Fibroblast of mammary gland (primary cell): ENCODE data around the gene UBE2Q2.
A peak's percentile ranks its signal among the peaks of the same experiment; 100 is the strongest.
"Not testable (repeated sequence)": the region's sequence is repeated elsewhere in the genome, so short reads cannot be mapped to it uniquely, and the experiment has no call there.

Source experiments
- DNase-seq: peaks from one replicate; pipeline ENCODE4 v3.0.0-alpha.2; 2010; ENCODE audit warnings: low read depth
- H3K4me3 ChIP-seq: 2 replicates; pipeline ENCODE4 v1.5.1; 2011; ENCODE audit warnings: low read depth, mild to moderate bottlenecking, low read length, moderate library complexity; ENCODE audit not compliant: control insufficient read depth
- TF ChIP-seq, protein P1 (sequence below): conservative IDR thresholded peaks from 2 replicates; pipeline ENCODE4 v1.5.1; 2011; ENCODE audit warnings: low read depth, low read length, inconsistent platforms; ENCODE audit not compliant: control insufficient read depth, insufficient read depth

The UBE2Q2 gene

DNA sequence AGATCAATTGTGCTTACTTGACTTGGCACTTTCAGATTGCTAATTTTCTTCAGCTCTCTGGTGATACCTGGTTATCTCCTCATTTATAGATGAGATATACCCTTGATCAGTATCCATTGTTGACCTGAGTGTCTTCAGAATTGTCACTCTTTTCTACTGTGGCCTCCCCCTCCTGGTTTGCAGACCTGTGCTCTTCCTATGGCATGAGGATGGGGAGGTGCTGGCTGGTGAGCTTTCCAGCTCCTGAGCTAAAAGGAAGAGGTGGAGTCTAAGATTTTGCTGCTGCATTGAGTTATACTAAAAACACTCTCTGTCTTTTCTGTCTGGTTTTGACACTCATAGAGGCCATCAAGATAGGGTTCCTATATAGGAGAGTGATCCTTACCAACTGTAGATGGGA, 23.7 kb downstream of the UBE2Q2 start:
- no peak overlapping the region for H3K4me3 ChIP-seq
- no peak for DNase-seq
- TF ChIP-seq, protein P1, sequence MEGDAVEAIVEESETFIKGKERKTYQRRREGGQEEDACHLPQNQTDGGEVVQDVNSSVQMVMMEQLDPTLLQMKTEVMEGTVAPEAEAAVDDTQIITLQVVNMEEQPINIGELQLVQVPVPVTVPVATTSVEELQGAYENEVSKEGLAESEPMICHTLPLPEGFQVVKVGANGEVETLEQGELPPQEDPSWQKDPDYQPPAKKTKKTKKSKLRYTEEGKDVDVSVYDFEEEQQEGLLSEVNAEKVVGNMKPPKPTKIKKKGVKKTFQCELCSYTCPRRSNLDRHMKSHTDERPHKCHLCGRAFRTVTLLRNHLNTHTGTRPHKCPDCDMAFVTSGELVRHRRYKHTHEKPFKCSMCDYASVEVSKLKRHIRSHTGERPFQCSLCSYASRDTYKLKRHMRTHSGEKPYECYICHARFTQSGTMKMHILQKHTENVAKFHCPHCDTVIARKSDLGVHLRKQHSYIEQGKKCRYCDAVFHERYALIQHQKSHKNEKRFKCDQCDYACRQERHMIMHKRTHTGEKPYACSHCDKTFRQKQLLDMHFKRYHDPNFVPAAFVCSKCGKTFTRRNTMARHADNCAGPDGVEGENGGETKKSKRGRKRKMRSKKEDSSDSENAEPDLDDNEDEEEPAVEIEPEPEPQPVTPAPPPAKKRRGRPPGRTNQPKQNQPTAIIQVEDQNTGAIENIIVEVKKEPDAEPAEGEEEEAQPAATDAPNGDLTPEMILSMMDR = no peak

DNA sequence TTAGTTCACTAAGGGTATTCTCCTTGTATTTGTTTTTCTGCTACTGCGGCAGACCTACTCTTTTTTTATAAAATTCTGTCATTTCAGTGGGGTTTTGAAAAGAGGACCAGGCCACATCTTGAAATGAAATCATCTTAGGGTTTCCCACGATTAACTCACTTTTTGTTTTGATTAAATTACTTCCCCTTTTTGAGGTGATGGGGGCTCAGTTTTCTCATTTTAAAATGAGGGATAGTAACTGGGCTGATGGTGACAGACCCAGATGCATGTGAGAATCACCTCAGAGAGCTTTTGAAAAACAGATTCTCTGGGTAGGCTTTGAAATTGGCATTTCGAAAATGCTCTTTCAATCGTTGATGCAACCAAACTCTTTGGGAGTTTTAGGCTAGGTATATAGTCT, 24.2 kb downstream of the UBE2Q2 start:
- TF ChIP-seq, protein P1 = no peak
- H3K4me3 ChIP-seq = no peak overlapping the region
- DNase-seq = no peak

DNA sequence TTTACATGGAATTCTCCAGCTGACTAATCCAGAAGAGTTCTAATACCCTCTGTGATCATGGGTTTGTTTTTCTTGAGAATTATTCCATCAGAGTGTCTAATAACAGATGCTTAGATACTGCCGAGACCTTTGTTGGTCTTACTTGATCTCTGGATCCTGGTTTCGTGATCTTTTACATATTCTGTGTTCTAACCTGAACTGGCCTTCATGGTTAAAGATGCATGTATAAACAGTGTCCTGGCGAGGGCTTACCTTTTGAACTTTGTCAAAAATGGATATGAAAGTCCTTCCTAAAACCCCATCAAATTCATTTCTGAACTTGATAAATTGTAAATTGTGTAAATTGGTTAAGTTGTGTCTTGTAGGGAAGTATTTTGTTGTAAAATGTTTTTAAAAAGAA, 24.8 kb downstream of the UBE2Q2 start:
- no peak overlapping the region for H3K4me3 ChIP-seq
- TF ChIP-seq, protein P1 = no peak
- no peak for DNase-seq

DNA sequence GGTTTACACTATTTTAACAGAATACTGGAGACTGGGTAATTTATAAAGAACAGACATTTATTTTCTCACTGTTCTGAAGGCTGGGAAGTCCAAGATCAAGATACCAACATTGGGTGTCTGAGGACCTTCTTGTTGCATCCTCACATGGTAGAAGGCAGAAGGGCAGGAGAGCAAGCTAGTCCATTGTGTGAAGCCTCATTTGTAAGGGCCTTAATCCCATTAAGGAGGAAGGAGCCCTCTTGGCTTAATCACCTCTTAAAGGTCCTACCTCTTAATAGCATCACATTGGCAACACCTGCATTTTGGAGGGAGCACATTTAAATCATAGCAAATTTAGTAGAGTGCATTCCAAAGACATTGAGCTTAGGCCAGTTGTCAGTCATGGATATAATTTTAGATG, 26.2 kb downstream of the UBE2Q2 start:
- no peak for DNase-seq
- TF ChIP-seq, protein P1 = no peak
- no peak overlapping the region for H3K4me3 ChIP-seq

DNA sequence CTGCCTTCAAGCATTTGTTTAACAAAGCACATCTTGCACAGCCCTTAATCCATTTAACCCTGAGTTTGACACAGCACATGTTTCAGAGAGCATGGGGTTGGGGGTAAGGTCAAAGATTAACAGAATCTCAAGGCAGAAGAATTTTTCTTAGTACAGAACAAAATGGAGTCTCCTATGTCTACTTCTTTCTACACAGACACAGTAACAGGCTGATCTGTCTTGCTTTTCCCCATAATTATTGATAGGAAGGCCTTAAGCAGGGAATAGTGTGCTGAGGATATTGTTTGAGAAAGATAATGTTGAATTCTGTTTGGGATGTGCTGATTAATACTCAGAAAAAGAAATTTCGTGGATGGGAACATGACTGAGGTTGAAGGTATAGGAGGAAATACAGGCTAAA, 28.3 kb downstream of the UBE2Q2 start:
- H3K4me3 ChIP-seq, DNase-seq: not testable (repeated sequence)

DNA sequence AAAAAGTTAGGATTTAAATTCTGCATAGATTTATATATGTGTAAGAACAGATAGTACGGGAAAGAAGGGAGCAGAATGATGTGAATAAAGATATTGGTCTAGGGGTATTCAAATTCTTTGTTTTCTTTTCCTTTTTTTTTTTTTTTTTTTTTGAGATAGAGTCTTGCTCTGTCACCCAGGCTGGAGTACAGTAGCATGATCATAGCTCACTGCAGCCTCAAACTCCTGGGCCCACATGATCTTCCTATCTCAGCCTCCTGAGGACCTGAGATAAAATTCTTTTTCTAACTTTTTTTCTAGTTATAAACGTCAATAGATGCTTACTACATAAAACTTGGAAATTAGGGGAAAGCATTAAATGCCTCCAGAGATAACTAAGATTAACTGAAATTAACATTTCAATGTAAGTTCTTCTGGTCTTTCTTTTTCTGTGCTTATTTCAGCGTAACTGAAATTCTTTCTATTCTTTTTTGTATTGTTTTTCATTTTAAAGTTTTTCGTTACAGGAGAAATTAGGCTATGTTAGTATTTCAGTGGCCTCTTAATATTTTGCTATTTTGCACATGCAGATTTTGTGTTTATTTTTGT, 29.2 kb downstream of the UBE2Q2 start:
- no peak for DNase-seq
- no peak overlapping the region for H3K4me3 ChIP-seq
- TF ChIP-seq, protein P1 = no peak

DNA sequence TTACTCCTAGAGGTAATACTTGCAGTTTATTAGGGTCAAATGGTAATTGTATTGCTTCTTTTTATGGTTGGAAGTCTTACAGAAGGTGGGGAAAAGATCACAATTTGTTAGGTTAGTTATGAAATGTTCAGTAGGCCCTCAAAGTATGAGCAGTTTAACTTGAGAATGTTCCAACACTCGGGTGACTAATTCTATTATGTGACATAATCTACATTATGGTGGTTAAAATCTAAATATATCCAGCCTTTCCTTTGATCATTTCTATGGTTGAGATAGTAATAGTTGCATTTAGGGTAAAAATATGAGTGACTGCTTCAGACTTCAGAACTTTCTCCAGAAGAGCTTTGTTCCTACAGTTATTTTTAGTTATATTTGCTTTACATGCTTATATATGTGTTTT, 40.8 kb downstream of the UBE2Q2 start:
- TF ChIP-seq, protein P1 = no peak
- H3K4me3 ChIP-seq = no peak overlapping the region
- DNase-seq = peak; percentile 58
